GM12891 (cell line): ENCODE measurements around the gene PAPSS2. TPM values are rescaled to one million over a fixed set of nuclear protein-coding genes. Genes with fewer than 3 reads are reported as not detected.
A peak's percentile ranks its signal among the peaks of the same experiment; 100 is the strongest.
"Not testable (repeated sequence)": the region's sequence is repeated elsewhere in the genome, so short reads cannot be mapped to it uniquely, and the experiment has no call there.

Experiments
- DNase-seq: peaks from one replicate; pipeline ENCODE4 v3.0.0; 2011; ENCODE audit warnings: low spot score; ENCODE audit not compliant: insufficient read length
- FAIRE-seq: peaks from 2 replicates; lab custom pipeline; 2011; peaks lifted over from hg19 to GRCh38; lab: Jason Lieb, UNC
- PAX5 ChIP-seq: IDR thresholded peaks from 2 replicates; pipeline ENCODE4 v1.6.1; 2011; ENCODE audit warnings: low read length, moderate library complexity, mild to moderate bottlenecking; ENCODE audit not compliant: insufficient read depth, severe bottlenecking
- POLR2A ChIP-seq: IDR thresholded peaks from 2 replicates; pipeline ENCODE4 v1.6.1; 2011; ENCODE audit warnings: low read depth, low read length, control low read depth
- POLR2AphosphoS5 ChIP-seq: IDR thresholded peaks from 2 replicates; pipeline ENCODE4 v1.6.1; 2011; ENCODE audit warnings: low read depth, low read length, control low read depth
- POU2F2 ChIP-seq: IDR thresholded peaks from 2 replicates; pipeline ENCODE4 v1.6.1; 2011; ENCODE audit warnings: low read depth, mild to moderate bottlenecking, control low read depth, low read length, moderate library complexity
- SPI1 ChIP-seq: IDR thresholded peaks from 2 replicates; pipeline ENCODE4 v1.6.1; 2011; ENCODE audit warnings: low read depth, low read length, control low read depth
- TAF1 ChIP-seq: IDR thresholded peaks from 2 replicates; pipeline ENCODE4 v1.6.1; 2011; ENCODE audit warnings: low read depth, low read length, control low read depth
- polyA plus RNA-seq: library from polyadenylated mRNA; unstranded; fragments of >200 nt; gene quantifications from one replicate; pipeline ENCODE4 v1.2.1, GENCODE V29; 2012; ENCODE audit warnings: low read depth, missing spikeins, inconsistent platforms; ENCODE audit not compliant: missing spikeins

PAPSS2 gene
- 2.6 TPM for polyA plus RNA-seq

DNA sequence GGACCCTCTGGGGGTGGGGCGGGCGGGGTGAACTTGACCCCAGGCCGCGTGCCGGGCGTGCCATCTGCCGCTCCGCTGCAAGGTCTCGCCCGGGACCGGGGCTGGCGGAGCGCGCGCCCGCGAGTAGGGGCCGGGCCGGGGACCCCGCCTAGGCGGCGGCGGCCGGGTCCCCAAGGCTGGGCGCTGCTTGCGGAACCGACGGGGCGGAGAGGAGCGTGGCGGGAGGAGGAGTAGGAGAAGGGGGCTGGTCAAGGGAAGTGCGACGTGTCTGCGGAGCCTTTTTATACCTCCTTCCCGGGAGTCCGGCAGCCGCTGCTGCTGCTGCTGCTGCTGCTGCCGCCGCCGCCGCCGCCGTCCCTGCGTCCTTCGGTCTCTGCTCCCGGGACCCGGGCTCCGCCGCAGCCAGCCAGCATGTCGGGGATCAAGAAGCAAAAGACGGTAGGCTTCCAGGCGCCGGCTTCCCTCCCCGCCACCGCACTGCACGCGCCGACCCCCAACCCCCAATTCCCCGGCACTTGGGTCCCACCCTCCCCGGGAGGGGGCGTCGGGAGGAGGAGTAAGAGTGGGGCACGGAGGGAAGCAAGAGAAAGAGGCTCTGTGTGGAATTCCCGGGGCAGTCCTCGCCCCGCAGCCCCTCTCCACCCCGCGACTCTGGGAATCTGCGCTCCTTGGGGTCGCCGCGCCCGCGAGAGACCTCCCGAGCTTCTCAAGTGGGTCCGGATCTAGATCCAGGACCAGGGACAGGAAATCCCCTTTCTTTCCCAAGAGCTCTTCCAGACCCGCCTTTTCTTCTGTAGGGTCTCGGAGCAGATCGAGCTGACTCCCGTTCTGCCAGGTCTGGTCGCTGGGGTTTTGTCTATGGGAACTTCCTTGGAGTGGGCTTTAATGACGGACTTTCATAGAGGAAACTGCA, at the start of gene PAPSS2:
TSS of gene PAPSS2 (plus strand) at position 308 of the 913 bp plus-strand sequence. CDS start at position 412, 104 bp downstream.
- DNase-seq: peak; percentile 43
- FAIRE-seq: peak; percentile 62
- no peak for TF ChIP-seq POLR2A
- no peak for TF ChIP-seq TAF1
- no peak for TF ChIP-seq POU2F2
- TF ChIP-seq PAX5: no peak
- no peak for TF ChIP-seq POLR2AphosphoS5
- no peak for TF ChIP-seq SPI1

DNA sequence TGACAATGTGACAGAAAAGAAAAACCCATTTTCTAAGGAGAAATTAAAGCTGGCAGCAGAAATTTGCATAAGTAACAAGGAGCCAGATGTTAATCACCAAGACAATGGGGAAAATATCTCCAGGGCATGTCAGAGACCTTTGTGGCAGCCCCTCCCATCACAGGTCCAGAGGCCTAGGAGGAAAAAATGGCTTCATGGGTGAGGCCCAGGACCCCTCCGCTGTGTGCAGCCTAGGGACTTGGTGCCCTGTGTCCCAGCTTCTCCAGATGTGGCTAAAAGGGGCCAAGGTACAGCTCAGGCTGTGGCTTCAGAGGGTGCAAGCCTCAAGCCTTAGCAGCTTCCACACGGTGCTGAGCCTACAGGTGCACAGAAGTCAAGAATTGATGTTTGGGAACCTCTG, 48.3 kb upstream of the PAPSS2 start:
- not testable (repeated sequence) for DNase-seq, FAIRE-seq

DNA sequence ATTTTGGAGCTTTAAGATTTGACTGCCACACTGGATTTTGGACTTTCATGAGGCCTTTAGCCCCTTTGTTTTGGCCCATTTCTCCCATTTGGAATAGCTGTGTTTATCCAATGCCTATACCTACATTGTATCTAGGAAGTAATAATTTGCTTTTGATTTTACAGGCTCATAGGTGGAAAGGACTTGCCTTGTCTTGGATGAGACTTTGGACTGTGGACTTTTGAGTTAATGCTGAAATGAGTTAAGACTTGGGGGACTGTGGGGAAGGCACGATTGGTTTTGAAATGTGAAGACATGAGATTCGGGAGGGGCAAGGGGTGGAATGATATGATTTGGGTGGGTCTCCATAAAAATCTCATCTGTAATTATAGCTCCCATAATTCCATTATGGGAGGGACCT, 47.6 kb upstream of the PAPSS2 start:
- DNase-seq (no peak), FAIRE-seq (no peak)
- TF ChIP-seq PAX5 (no peak), TAF1 (no peak), SPI1 (no peak), POLR2A (no peak), POLR2AphosphoS5 (no peak), POU2F2 (no peak)

DNA sequence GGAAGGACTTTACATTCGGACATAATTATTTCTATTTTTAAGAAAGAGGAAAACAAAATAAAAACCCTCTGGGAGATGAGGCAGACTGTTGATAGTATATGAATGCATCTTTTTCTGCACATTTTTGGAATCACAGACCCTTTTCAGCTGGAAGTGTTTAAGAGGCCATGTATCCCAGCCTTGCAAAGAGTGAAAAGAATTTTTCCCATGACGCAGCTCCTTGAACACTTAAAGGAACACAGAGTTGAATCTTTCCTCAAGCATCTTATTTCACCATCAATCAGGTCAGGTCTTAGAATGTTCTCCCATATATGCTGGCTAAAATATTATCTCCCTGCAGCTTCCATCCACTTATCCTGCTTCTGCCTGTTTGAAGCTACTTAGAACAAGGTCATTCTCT, 45.9 kb upstream of the PAPSS2 start:
- DNase-seq (no peak), FAIRE-seq (no peak)
- TF ChIP-seq POLR2AphosphoS5: no peak
- TF ChIP-seq SPI1: no peak
- TF ChIP-seq TAF1: no peak
- TF ChIP-seq POU2F2: no peak
- TF ChIP-seq PAX5: no peak
- TF ChIP-seq POLR2A: no peak

DNA sequence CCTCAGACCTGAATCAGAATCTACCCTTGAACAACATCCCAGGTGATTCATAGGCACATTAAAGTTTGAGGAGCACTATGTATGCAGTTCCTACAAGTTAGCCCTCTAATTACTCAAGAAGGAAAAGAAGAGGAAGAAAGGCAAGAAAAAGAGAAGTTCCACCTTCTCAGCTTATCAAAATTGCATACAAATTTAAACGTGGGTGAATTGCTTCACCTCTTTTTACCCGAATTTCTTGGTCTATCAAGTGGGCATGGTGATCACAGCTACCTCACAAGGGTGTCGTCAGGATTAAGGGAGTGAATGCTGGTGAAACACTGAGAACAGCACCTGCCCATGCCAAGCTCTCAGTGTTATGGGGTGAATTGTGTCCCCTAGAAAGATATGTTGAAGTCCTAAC, 43.8 kb upstream of the PAPSS2 start:
- DNase-seq: no peak
- FAIRE-seq: no peak

DNA sequence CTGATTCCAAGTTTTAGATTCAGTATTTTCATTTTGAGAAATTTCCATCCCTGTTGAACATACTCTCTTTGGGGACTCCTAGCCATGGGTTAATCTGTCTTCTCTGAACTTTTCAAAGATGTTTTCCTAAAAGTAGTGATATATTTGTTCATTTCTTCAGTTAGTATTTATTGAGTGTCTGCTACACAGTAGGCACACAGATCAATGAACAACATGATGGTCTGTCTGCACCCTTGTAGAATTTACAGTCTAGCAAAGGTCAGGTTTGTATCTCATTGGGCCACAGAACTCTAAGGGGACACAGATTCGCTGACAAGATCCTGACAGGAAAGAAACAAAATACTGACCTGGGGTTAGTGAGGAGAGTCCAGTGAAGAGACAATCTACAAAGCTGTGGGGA, 42.2 kb upstream of the PAPSS2 start:
- FAIRE-seq: no peak
- no peak for DNase-seq
- no peak for TF ChIP-seq SPI1
- TF ChIP-seq TAF1: no peak
- no peak for TF ChIP-seq PAX5
- TF ChIP-seq POLR2AphosphoS5: no peak
- no peak for TF ChIP-seq POLR2A
- TF ChIP-seq POU2F2: no peak

More for the DNA sequence above, 43.8 kb upstream of the PAPSS2 start:
- TF ChIP-seq TAF1: no peak
- no peak for TF ChIP-seq POU2F2
- TF ChIP-seq POLR2A: no peak
- no peak for TF ChIP-seq PAX5
- TF ChIP-seq POLR2AphosphoS5: no peak
- TF ChIP-seq SPI1: no peak

DNA sequence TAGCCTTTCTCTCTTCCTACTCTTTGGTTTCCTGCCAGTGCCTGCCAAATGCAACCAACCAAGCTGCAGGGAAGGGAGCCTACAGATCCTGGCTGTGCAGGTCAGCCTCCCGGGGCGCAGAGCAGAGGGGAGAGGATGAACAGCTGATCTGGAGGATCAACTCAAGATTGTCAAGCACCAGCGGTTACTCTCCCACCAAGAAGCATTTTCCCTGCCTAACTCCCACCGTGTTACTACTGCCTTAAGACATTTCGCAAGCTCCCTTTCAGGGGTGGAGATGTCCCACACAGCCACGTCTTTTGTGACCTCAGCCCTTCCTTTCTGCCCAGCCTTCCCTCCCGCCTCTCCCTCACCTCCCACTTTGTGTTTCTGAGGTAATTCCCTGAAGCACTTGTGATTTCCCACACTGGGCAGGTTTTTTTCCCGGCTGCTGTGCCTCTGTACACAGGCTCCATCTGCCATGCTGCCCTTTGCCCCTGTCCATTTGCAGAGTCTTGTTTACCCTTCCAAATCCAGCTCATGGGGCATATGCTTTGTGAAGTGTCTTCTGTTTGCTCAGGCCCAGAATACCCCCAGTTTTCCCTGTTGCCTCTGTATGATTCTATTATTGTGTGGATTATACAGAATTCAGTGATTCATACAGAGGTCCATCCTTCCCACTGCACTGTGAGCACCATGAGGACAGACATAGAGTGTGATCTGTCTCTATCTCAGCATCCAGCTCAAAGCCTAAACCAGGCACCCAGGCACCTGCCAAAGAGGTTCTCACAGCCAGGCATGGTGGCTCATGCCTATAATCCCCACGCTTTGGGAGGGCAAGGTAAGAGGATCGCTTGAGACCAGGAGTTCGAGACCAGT, 40.9 kb upstream of the PAPSS2 start:
- DNase-seq (no peak), FAIRE-seq (no peak)
- no peak for TF ChIP-seq POU2F2
- no peak for TF ChIP-seq PAX5
- TF ChIP-seq POLR2A: no peak
- TF ChIP-seq POLR2AphosphoS5: no peak
- no peak for TF ChIP-seq SPI1
- TF ChIP-seq TAF1: no peak

DNA sequence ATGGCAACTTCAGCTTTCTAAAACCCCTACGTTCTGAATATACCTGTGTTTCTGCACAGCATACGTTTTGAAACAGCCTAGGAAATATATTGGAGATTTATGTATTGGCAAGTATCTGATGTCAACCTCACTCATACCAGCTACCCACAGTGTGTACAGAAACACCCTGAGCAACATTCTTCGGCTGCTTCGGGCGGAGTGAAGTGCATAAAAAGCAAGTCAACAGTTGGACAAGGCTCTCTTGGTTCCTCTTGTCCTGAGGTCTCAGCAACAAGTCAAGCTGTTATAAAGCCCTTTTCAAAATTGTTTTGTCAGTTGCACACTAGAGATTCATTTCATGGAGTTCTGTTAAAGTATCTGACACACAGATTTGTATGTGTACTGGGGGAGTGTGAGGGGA, 40.0 kb upstream of the PAPSS2 start:
- no peak for FAIRE-seq
- TF ChIP-seq SPI1 (no peak), POLR2AphosphoS5 (no peak), PAX5 (no peak), POLR2A (no peak), POU2F2 (no peak), TAF1 (no peak)
- no peak for DNase-seq

DNA sequence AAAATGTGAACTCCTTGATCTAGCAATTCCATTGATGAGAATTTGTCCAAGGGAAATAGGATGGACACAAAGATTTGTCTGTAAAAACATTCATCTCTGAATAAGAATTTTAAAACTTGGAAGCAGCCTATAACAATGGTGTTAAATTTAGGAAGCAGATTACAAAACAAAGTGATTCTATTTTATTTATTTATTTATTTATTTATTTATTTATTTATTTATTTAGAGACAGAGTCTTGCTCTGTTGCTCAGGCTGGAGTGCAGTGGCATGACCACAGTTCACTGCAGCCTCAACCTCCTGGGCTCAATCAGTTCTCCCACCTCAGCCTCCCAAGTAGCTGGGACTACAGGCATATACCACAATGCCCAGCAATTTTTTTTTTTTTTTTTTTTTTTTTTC, 38.2 kb upstream of the PAPSS2 start:
- DNase-seq, FAIRE-seq: not testable (repeated sequence)
